ENCODE data around the gene DDAH1.

DDAH1 gene

GRCh38 chr1:85480566-85480965 is 15.6 kb upstream of the DDAH1 start:
- Histone ChIP-seq H3K9ac (ENCODE audit: low read length) (no peak overlapping the region), H3K9me3 (ENCODE audit: insufficient read depth, low read length) (no peaks in the 10 kb centered on the region), H2AFZ (ENCODE audit: low read depth, low read length, severe bottlenecking) (no peak overlapping the region), H3K27me3 (ENCODE audit: low read length) (no peaks in the 10 kb centered on the region), H3K27ac (ENCODE audit: low read depth, low read length) (no peak overlapping the region), H3K79me2 (ENCODE audit: insufficient read depth, low read length) (no peaks in the 10 kb centered on the region), H3K36me3 (ENCODE audit: low read length) (no peaks in the 10 kb centered on the region), H3K4me3 (ENCODE audit: insufficient read depth, low read length, poor library complexity, severe bottlenecking) (no peak overlapping the region), H3F3A (ENCODE audit: insufficient read depth) (no peaks in the 10 kb centered on the region), H3K9me2 (replicated peaks; ENCODE audit: insufficient read depth, low read length) (no peaks in the 10 kb centered on the region), H3K4me2 (ENCODE audit: low read depth, low read length, poor library complexity, severe bottlenecking) (no peak overlapping the region), H4K20me1 (ENCODE audit: low read depth, low read length) (no peaks in the 10 kb centered on the region)
- TF ChIP-seq, protein P1, sequence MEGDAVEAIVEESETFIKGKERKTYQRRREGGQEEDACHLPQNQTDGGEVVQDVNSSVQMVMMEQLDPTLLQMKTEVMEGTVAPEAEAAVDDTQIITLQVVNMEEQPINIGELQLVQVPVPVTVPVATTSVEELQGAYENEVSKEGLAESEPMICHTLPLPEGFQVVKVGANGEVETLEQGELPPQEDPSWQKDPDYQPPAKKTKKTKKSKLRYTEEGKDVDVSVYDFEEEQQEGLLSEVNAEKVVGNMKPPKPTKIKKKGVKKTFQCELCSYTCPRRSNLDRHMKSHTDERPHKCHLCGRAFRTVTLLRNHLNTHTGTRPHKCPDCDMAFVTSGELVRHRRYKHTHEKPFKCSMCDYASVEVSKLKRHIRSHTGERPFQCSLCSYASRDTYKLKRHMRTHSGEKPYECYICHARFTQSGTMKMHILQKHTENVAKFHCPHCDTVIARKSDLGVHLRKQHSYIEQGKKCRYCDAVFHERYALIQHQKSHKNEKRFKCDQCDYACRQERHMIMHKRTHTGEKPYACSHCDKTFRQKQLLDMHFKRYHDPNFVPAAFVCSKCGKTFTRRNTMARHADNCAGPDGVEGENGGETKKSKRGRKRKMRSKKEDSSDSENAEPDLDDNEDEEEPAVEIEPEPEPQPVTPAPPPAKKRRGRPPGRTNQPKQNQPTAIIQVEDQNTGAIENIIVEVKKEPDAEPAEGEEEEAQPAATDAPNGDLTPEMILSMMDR (IDR thresholded peaks at IDR 0.05; ENCODE audit: insufficient read depth, low read length, poor library complexity, severe bottlenecking): no peak
- TF ChIP-seq EZH2phosphoT487 (conservative IDR thresholded peaks at IDR 0.05; ENCODE audit: low read length): no peak

DNA sequence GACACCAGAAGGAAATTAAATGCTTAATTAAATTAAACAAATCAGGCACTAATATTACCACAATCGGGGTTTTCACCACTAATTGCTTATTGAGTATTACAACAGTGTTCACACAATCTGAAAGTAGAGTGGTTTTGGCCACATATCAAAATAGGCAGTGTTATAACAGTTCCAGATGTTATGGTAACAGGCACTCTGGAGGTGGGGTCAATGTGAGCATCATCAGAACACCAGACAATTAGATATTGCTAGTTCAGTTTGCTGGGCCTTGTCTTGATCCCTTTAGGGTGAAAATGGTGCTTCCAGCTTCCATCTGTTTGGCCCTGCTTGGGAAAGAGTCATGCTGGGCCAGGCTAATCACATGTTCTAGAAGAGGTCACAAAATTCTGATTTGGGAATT is 14.5 kb upstream of the DDAH1 start:
- no peak overlapping the region for H3K27ac ChIP-seq (ENCODE audit: low read depth, low read length)
- TF ChIP-seq, protein P1 (IDR thresholded peaks at IDR 0.05; ENCODE audit: insufficient read depth, low read length, poor library complexity, severe bottlenecking): no peak
- no peak for TF ChIP-seq EZH2phosphoT487 (conservative IDR thresholded peaks at IDR 0.05; ENCODE audit: low read length)
- H3K4me3 ChIP-seq (ENCODE audit: insufficient read depth, low read length, poor library complexity, severe bottlenecking): no peak overlapping the region
- H3K9me3 ChIP-seq (ENCODE audit: insufficient read depth, low read length): no peaks in the 10 kb centered on the region
- no peaks in the 10 kb centered on the region for H3K36me3 ChIP-seq (ENCODE audit: low read length)
- H3K9ac ChIP-seq (ENCODE audit: low read length): no peak overlapping the region
- no peak overlapping the region for H3K4me2 ChIP-seq (ENCODE audit: low read depth, low read length, poor library complexity, severe bottlenecking)
- no peaks in the 10 kb centered on the region for H3K79me2 ChIP-seq (ENCODE audit: insufficient read depth, low read length)
- H3K9me2 ChIP-seq (replicated peaks; ENCODE audit: insufficient read depth, low read length): no peaks in the 10 kb centered on the region
- H3F3A ChIP-seq (ENCODE audit: insufficient read depth): no peaks in the 10 kb centered on the region
- H3K27me3 ChIP-seq (ENCODE audit: low read length): no peaks in the 10 kb centered on the region
- no peaks in the 10 kb centered on the region for H4K20me1 ChIP-seq (ENCODE audit: low read depth, low read length)
- H2AFZ ChIP-seq (ENCODE audit: low read depth, low read length, severe bottlenecking): no peak overlapping the region

GRCh38 chr1:85478366-85478765 is 13.4 kb upstream of the DDAH1 start:
- Histone ChIP-seq H3K4me3 (ENCODE audit: insufficient read depth, low read length, poor library complexity, severe bottlenecking) (no peak overlapping the region), H2AFZ (ENCODE audit: low read depth, low read length, severe bottlenecking) (no peak overlapping the region), H4K20me1 (ENCODE audit: low read depth, low read length) (no peaks in the 10 kb centered on the region), H3K9me2 (replicated peaks; ENCODE audit: insufficient read depth, low read length) (no peaks in the 10 kb centered on the region), H3K9me3 (ENCODE audit: insufficient read depth, low read length) (no peaks in the 10 kb centered on the region), H3F3A (ENCODE audit: insufficient read depth) (no peaks in the 10 kb centered on the region), H3K4me2 (ENCODE audit: low read depth, low read length, poor library complexity, severe bottlenecking) (no peak overlapping the region), H3K27me3 (ENCODE audit: low read length) (no peaks in the 10 kb centered on the region), H3K36me3 (ENCODE audit: low read length) (no peaks in the 10 kb centered on the region), H3K9ac (ENCODE audit: low read length) (no peak overlapping the region), H3K27ac (ENCODE audit: low read depth, low read length) (no peak overlapping the region), H3K79me2 (ENCODE audit: insufficient read depth, low read length) (no peaks in the 10 kb centered on the region)
- TF ChIP-seq, protein P1 (IDR thresholded peaks at IDR 0.05; ENCODE audit: insufficient read depth, low read length, poor library complexity, severe bottlenecking): no peak
- no peak for TF ChIP-seq EZH2phosphoT487 (conservative IDR thresholded peaks at IDR 0.05; ENCODE audit: low read length)

Data from SU-DHL-6 (cell line).